KMS-11 (cell line): ENCODE measurements around the gene NDC80.

ENCODE experiments used
- H2AFZ ChIP-seq: fragments of 200-600 bp; sonication (generic); 2 replicates; pipeline ENCODE4 v1.6.1; 2016; ENCODE audit warnings: antibody characterized with exemption, mixed run types, low read depth
- H3K27ac ChIP-seq: fragments of 200-600 bp; sonication (generic); 2 replicates; pipeline ENCODE4 v1.6.1; 2016; ENCODE audit warnings: mild to moderate bottlenecking, mixed run types
- H3K27me3 ChIP-seq: fragments of 200-600 bp; sonication (generic); 2 replicates; pipeline ENCODE4 v1.6.1; 2017; ENCODE audit warnings: mild to moderate bottlenecking, low read depth, mixed run types, moderate library complexity; ENCODE audit not compliant: insufficient read depth
- H3K36me3 ChIP-seq: fragments of 200-600 bp; sonication (generic); 2 replicates; pipeline ENCODE4 v1.6.1; 2017; ENCODE audit warnings: mild to moderate bottlenecking, mixed run types; ENCODE audit not compliant: insufficient read depth
- H3K4me1 ChIP-seq: fragments of 200-600 bp; sonication (generic); 2 replicates; pipeline ENCODE4 v1.6.1; 2016; ENCODE audit warnings: mild to moderate bottlenecking, low read depth, mixed run types; ENCODE audit not compliant: poor library complexity, severe bottlenecking
- H3K4me2 ChIP-seq: fragments of 200-600 bp; sonication (generic); 2 replicates; pipeline ENCODE4 v1.7.0; 2016; ENCODE audit warnings: mild to moderate bottlenecking, mixed run types
- H3K4me3 ChIP-seq: fragments of 200-600 bp; sonication (generic); IDR thresholded peaks from 2 replicates; pipeline ENCODE4 v1.6.1; 2017; ENCODE audit warnings: low read depth, low read length, mixed read lengths; ENCODE audit not compliant: insufficient read depth
- H3K79me2 ChIP-seq: fragments of 200-600 bp; sonication (generic); 2 replicates; pipeline ENCODE4 v1.6.1; 2016; ENCODE audit warnings: low read depth, mixed run types; ENCODE audit not compliant: insufficient read depth
- H3K9ac ChIP-seq: fragments of 200-600 bp; sonication (generic); 2 replicates; pipeline ENCODE4 v1.6.1; 2016; ENCODE audit warnings: mild to moderate bottlenecking, mixed run types
- H4K20me1 ChIP-seq: fragments of 200-600 bp; sonication (generic); 2 replicates; pipeline ENCODE4 v1.6.1; 2016; ENCODE audit warnings: mild to moderate bottlenecking, mixed run types; ENCODE audit not compliant: insufficient read depth
- CTCF ChIP-seq: fragments of 200-600 bp; sonication (generic); conservative IDR thresholded peaks from 2 replicates; pipeline ENCODE4 v1.6.1; 2017; ENCODE audit warnings: low read depth, mild to moderate bottlenecking, antibody characterized with exemption, low read length, moderate library complexity, mixed read lengths

The NDC80 gene

GRCh38 chr18:2536493-2536892, 34.9 kb upstream of the NDC80 start:
- TF ChIP-seq CTCF = no peak
- no peak overlapping the region for H3K4me2 ChIP-seq
- H3K4me1 ChIP-seq = no peaks in the 10 kb centered on the region
- no peaks in the 10 kb centered on the region for H3K36me3 ChIP-seq
- H4K20me1 ChIP-seq = no peaks in the 10 kb centered on the region
- H2AFZ ChIP-seq = no peak overlapping the region
- H3K79me2 ChIP-seq = no peaks in the 10 kb centered on the region
- H3K27ac ChIP-seq = no peak overlapping the region
- no peaks in the 10 kb centered on the region for H3K27me3 ChIP-seq
- H3K9ac ChIP-seq = no peak overlapping the region
- H3K4me3 ChIP-seq = no peak overlapping the region

- Histone ChIP-seq H3K27ac (no peak overlapping the region), H3K4me3 (no peak overlapping the region), H3K4me1 (peaks cover under 1% of the 10 kb centered on the region), H3K36me3 (no peaks in the 10 kb centered on the region), H3K9ac (no peak overlapping the region), H3K79me2 (no peaks in the 10 kb centered on the region), H4K20me1 (no peaks in the 10 kb centered on the region), H3K27me3 (no peaks in the 10 kb centered on the region), H3K4me2 (no peak overlapping the region), H2AFZ (no peak overlapping the region)
- no peak for TF ChIP-seq CTCF
Measured at GRCh38 chr18:2537296-2537695, 34.1 kb upstream of the NDC80 start.

GRCh38 chr18:2538236-2538635, 33.1 kb upstream of the NDC80 start:
- peaks cover 4% of the 10 kb centered on the region for H3K4me1 ChIP-seq
- no peaks in the 10 kb centered on the region for H4K20me1 ChIP-seq
- no peaks in the 10 kb centered on the region for H3K27me3 ChIP-seq
- no peak overlapping the region for H3K27ac ChIP-seq
- TF ChIP-seq CTCF = no peak
- no peaks in the 10 kb centered on the region for H3K36me3 ChIP-seq
- no peak overlapping the region for H3K4me2 ChIP-seq
- H3K4me3 ChIP-seq = no peak overlapping the region
- H3K79me2 ChIP-seq = no peaks in the 10 kb centered on the region
- no peak overlapping the region for H3K9ac ChIP-seq
- H2AFZ ChIP-seq = no peak overlapping the region

- Histone ChIP-seq H3K36me3 (no peaks in the 10 kb centered on the region), H3K4me3 (no peak overlapping the region), H2AFZ (no peak overlapping the region), H3K27me3 (no peaks in the 10 kb centered on the region), H3K79me2 (no peaks in the 10 kb centered on the region), H3K4me2 (no peak overlapping the region), H3K4me1 (peaks cover 4% of the 10 kb centered on the region), H3K9ac (no peak overlapping the region), H3K27ac (no peak overlapping the region), H4K20me1 (no peaks in the 10 kb centered on the region)
- no peak for TF ChIP-seq CTCF
Measured at GRCh38 chr18:2538844-2539243, 32.5 kb upstream of the NDC80 start.

- no peak for TF ChIP-seq CTCF
- Histone ChIP-seq H3K4me2 (no peak overlapping the region), H2AFZ (no peak overlapping the region), H3K36me3 (no peaks in the 10 kb centered on the region), H3K27me3 (no peaks in the 10 kb centered on the region), H3K4me1 (peaks cover 4% of the 10 kb centered on the region), H4K20me1 (no peaks in the 10 kb centered on the region), H3K9ac (no peak overlapping the region), H3K79me2 (no peaks in the 10 kb centered on the region), H3K27ac (no peak overlapping the region), H3K4me3 (no peak overlapping the region)
Measured at GRCh38 chr18:2540575-2540974, 30.8 kb upstream of the NDC80 start.
